Keratinocyte (primary cell): ENCODE data around the gene MROH7. TPM values are rescaled to one million over a fixed set of nuclear protein-coding genes. Genes with fewer than 3 reads are reported as not detected.

Experiments used
- DNase-seq: peaks from one replicate; pipeline ENCODE4 v3.0.0-alpha.2; 2011; ENCODE audit warnings: low read depth, missing footprints, low spot score
- FAIRE-seq: peaks from 2 replicates; lab custom pipeline; 2011; peaks lifted over from hg19 to GRCh38; lab: Jason Lieb, UNC
- H2AFZ ChIP-seq: 2 replicates; pipeline ENCODE4 v1.6.0; 2012; ENCODE audit warnings: low read length, control low read depth, inconsistent platforms; ENCODE audit not compliant: control insufficient read depth
- H3K27ac ChIP-seq: 2 replicates; pipeline ENCODE4 v1.5.1; 2011; ENCODE audit warnings: low read length; ENCODE audit not compliant: control insufficient read depth, insufficient read depth
- H3K27me3 ChIP-seq: 3 replicates; pipeline ENCODE4 v1.6.0; 2011; ENCODE audit warnings: low read length; ENCODE audit not compliant: control insufficient read depth, insufficient read depth; ENCODE audit errors: extremely low read depth
- H3K36me3 ChIP-seq, 2 experiments: 2 replicates in 1 of 2; 3 replicates in 1 of 2; pipeline ENCODE4 v1.5.1; 2011; ENCODE audit warnings: low read length in 2 of 2, mild to moderate bottlenecking in 1 of 2; ENCODE audit not compliant: control insufficient read depth in 2 of 2, insufficient read depth in 2 of 2; ENCODE audit errors: extremely low read depth in 1 of 2
- H3K4me1 ChIP-seq: 3 replicates; pipeline ENCODE4 v1.5.1; 2011; ENCODE audit warnings: low read length; ENCODE audit not compliant: control insufficient read depth, insufficient read depth; ENCODE audit errors: extremely low read depth
- H3K4me2 ChIP-seq: 3 replicates; pipeline ENCODE4 v1.6.0; 2011; ENCODE audit warnings: low read depth, low read length; ENCODE audit not compliant: control insufficient read depth, insufficient read depth; ENCODE audit errors: extremely low read depth
- H3K4me3 ChIP-seq, 3 experiments: fragments of 200-600 bp in 1 of 3; sonication (generic) in 1 of 3; 2 replicates in 2 of 3; 3 replicates in 1 of 3; pipeline ENCODE4 v1.5.1; 2011 to 2016; ENCODE audit warnings: low read length in 3 of 3, mild to moderate bottlenecking in 3 of 3, control low read depth in 2 of 3, inconsistent platforms in 1 of 3, low read depth in 1 of 3, mixed read lengths in 1 of 3, mixed run types in 1 of 3, moderate library complexity in 1 of 3; ENCODE audit not compliant: control insufficient read depth in 2 of 3, insufficient read depth in 2 of 3; ENCODE audit errors: extremely low read depth in 1 of 3
- H3K79me2 ChIP-seq: 2 replicates; pipeline ENCODE4 v1.6.0; 2012; ENCODE audit warnings: low read length; ENCODE audit not compliant: control insufficient read depth, insufficient read depth
- H3K9ac ChIP-seq: 3 replicates; pipeline ENCODE4 v1.6.0; 2011; ENCODE audit warnings: low read length; ENCODE audit not compliant: control insufficient read depth, insufficient read depth; ENCODE audit errors: extremely low read depth
- H3K9me1 ChIP-seq: 3 replicates; pipeline ENCODE4 v1.6.0; 2011; ENCODE audit warnings: low read length; ENCODE audit not compliant: control insufficient read depth, insufficient read depth; ENCODE audit errors: extremely low read depth
- H3K9me3 ChIP-seq: 2 replicates; pipeline ENCODE4 v1.5.1; 2012; ENCODE audit warnings: low read depth, low read length; ENCODE audit not compliant: control insufficient read depth
- H4K20me1 ChIP-seq: 3 replicates; pipeline ENCODE4 v1.6.0; 2011; ENCODE audit warnings: low read length; ENCODE audit not compliant: control insufficient read depth, insufficient read depth; ENCODE audit errors: extremely low read depth
- CTCF ChIP-seq, 3 experiments: IDR thresholded peaks in 1 of 3; conservative IDR thresholded peaks in 1 of 3; optimal IDR thresholded peaks in 1 of 3; 2 replicates in 2 of 3; 3 replicates in 1 of 3; pipeline versions ENCODE3 to v1.5.1; 2011; ENCODE audit warnings: low read length in 3 of 3, mild to moderate bottlenecking in 3 of 3, moderate library complexity in 2 of 3, control low read depth in 1 of 3, inconsistent platforms in 1 of 3; ENCODE audit not compliant: insufficient read depth in 2 of 3; ENCODE audit errors: extremely low read depth in 1 of 3
- EZH2 ChIP-seq: IDR thresholded peaks from one replicate; pipeline ENCODE4 v1.6.1; 2012; ENCODE audit warnings: inconsistent platforms, mild to moderate bottlenecking, low read length, moderate library complexity
- dilution Hi-C: fragments of 300-500 bp; cut with MboI; formaldehyde crosslinking; loops from one replicate; pipeline ENCODE4 v1.7.0; 2020; ENCODE audit warnings: low sequenced_read_pairs; ENCODE audit not compliant: extremely low pct_ligation_motif_present
- polyA plus RNA-seq, 5 experiments: library from polyadenylated mRNA; depleted of rRNA in 3 of 5; stranded (reverse) in 3 of 5; stranded (forward) in 1 of 5; unstranded in 1 of 5; fragments of >200 nt; gene quantifications; 1 replicate in 1 of 5; 2 replicates in 3 of 5; 3 replicates in 1 of 5; pipeline versions ENCODE4 v1.2.1 to v1.2.3, GENCODE V29; 2011 to 2012; ENCODE audit warnings: missing spikeins in 2 of 5, low read depth in 1 of 5, low replicate concordance in 1 of 5

MROH7 gene
- polyA plus RNA-seq, 1 donor (not counting 4 experiments of a cell fraction or from before 2014, with no cell fraction given), result not detected

- DNase-seq, result no peak
- Histone ChIP-seq H3K9ac (no peak overlapping the region), H3K4me1 (no peaks in the 10 kb centered on the region), H3K79me2 (no peaks in the 10 kb centered on the region), H4K20me1 (no peaks in the 10 kb centered on the region), H3K9me1 (no peaks in the 10 kb centered on the region), H3K36me3 (peaks cover 12 to 15% of the 10 kb centered on the region in 2 experiments), H2AFZ (no peak overlapping the region), H3K27ac (no peak overlapping the region), H3K4me2 (no peak overlapping the region), H3K27me3 (no peaks in the 10 kb centered on the region), H3K9me3 (no peaks in the 10 kb centered on the region), H3K4me3 (no peak overlapping the region)
- dilution Hi-C loops, result no loop called here
- no peak for TF ChIP-seq EZH2
- no peak for TF ChIP-seq CTCF (optimal IDR thresholded peaks at IDR 0.05 in 1 of 3, IDR thresholded peaks at IDR 0.05 in 1 of 3, conservative IDR thresholded peaks at IDR 0.05 in 1 of 3; ENCODE audit: extremely low read depth in 1 of 3, insufficient read depth in 2 of 3, low read length in 3 of 3)
- no peak for FAIRE-seq
Measured at GRCh38 chr1:54744696-54745095, 103.1 kb downstream of the MROH7 start.

GRCh38 chr1:54745274-54745673 is 103.7 kb downstream of the MROH7 start:
- Histone ChIP-seq H3K4me2 (no peak overlapping the region), H3K9me3 (no peaks in the 10 kb centered on the region), H3K9ac (no peak overlapping the region), H3K27ac (no peak overlapping the region), H3K36me3 (peaks cover 7 to 15% of the 10 kb centered on the region in 2 experiments), H2AFZ (no peak overlapping the region), H3K4me1 (no peaks in the 10 kb centered on the region), H3K79me2 (no peaks in the 10 kb centered on the region), H3K9me1 (no peaks in the 10 kb centered on the region), H3K4me3 (no peak overlapping the region), H4K20me1 (no peaks in the 10 kb centered on the region), H3K27me3 (no peaks in the 10 kb centered on the region)
- DNase-seq, result no peak
- no peak for FAIRE-seq
- dilution Hi-C loops, result no loop called here
- no peak for TF ChIP-seq EZH2
- TF ChIP-seq CTCF (optimal IDR thresholded peaks at IDR 0.05 in 1 of 3, IDR thresholded peaks at IDR 0.05 in 1 of 3, conservative IDR thresholded peaks at IDR 0.05 in 1 of 3; ENCODE audit: extremely low read depth in 1 of 3, insufficient read depth in 2 of 3, low read length in 3 of 3), result no peak
